HG02763 (cell line): ENCODE data around the gene SPRED2.

Source experiments
- ATAC-seq: cut with Tn5 transposase; IDR thresholded peaks from one replicate; pipeline ENCODE4 v1.9.1; 2021; ENCODE audit warnings: mild to moderate bottlenecking, moderate library complexity; ENCODE audit not compliant: unreplicated experiment

Gene SPRED2

GRCh38 chr2:65369980-65370379, 62.4 kb downstream of the SPRED2 start:
- no peak for ATAC-seq

GRCh38 chr2:65369574-65369973, 62.8 kb downstream of the SPRED2 start:
- ATAC-seq, result no peak

DNA sequence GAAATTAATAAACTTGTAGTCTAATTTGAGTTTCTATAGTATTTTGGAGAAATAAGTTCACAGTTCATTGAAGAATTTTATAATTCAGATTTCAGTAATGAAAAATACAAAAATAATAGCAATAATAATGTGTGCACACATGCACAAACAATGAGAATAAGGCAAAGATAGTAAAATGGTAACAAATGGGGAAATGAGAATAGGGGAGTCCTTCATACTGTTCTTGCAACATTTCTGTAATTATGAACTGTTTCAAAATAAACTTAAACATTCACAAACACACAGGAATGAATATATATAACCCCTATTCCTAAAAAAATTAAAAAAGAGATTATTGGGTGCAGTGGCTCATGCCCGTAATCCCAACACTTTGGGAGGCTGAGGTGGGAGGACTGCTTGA, 63.9 kb downstream of the SPRED2 start:
- ATAC-seq, result no peak

DNA sequence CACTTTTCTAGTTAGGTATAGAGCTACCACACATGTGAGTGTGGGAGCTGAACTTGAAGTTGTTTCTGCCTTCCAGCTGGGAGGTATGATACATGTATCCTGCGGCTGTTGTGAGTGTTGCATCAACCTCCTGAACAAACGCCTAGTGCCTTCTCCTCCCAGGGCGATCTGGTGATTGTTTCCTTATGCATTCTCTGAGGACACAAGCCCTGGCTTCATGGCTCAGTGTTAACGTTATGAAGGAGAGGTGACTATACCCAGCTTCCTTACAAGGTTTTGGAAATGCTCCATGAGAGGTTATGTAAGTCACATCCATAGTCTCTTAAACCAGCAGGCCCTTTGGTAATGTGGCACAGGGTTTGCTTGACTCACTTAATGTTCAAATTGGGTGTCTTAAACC, 64.9 kb downstream of the SPRED2 start:
- no peak for ATAC-seq

DNA sequence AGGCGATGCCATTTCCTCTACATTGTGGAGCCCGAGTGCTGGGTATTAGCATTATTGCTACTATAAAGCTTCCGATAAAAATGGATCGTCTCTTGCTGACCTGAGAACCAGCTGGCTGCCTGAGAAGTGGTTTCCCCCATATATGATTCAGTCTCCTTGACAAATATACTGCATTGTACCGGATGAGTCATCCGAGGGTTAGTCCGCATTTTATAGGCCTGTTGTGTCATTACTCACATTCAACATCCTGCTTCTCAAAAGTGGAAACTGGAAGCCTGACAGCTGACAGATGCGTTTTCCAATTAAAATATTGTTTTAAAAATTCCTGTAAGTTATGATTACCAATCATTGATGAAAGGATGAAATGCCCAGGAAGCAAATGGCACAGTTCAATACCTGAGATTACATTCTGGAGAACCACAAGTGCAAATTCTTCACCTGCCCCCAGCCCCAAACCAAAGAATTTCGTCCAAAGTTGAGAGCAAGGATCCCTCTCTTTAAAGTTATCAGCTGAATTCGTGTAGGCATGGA, 65.7 kb downstream of the SPRED2 start:
- no peak for ATAC-seq

- ATAC-seq, result no peak
Measured at GRCh38 chr2:65364986-65365733, 67.2 kb downstream of the SPRED2 start.

- no peak for ATAC-seq
Measured at GRCh38 chr2:65363879-65364666, 68.3 kb downstream of the SPRED2 start.

- ATAC-seq, result no peak
Measured at GRCh38 chr2:65361623-65362022, 70.8 kb downstream of the SPRED2 start.

DNA sequence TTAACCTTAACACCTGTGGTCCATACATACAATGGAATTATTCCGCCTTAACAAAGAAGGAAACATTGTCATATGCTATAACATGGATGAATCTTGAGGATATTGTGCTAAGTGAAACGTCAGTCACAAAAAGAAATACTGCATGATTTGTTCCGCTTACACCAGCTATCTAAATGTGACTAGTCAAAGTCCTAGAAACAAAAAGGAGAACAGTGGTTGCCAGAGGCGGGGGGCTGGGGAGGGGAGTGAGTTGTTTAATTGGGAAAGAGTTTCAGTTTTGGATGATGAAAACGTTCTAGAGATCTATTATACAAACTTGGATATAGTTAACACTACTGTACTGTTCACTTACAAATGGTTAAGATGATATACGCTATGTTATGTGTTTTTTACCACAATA, 72.0 kb downstream of the SPRED2 start:
- ATAC-seq, result no peak

DNA sequence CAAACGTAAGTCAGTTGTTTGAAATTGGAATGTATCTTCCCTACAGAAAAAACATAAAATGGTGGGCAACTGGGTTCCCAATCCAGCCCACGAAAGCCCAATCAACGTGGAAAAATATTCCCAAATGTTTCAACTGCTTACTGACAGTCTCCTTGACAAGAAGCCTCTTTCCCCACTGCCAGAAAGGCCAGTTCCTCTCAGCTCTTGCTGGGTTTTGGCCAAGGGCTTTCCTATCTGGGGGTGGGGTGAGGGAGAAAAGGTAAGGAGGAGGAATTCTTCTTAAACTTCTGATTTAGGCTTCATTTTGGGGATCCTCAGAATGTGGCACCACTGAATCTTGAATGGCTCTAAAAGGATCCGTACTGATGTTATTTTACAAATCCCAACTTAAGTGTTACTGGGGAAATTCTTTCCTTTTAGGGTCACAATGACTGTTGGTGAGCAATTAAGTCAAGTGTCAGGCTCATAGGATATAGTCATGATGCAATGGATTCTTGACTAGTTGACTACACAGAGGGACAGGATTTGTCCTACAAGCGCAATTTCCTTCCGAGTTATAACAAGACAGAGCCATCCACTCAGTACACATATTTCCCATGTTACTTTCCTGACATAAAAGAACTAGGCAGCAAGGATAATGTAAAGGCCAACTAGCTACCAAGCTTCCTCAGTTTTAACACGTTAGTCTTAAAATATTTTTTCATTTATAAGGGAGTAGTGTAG, 73.6 kb downstream of the SPRED2 start:
- ATAC-seq, result no peak

DNA sequence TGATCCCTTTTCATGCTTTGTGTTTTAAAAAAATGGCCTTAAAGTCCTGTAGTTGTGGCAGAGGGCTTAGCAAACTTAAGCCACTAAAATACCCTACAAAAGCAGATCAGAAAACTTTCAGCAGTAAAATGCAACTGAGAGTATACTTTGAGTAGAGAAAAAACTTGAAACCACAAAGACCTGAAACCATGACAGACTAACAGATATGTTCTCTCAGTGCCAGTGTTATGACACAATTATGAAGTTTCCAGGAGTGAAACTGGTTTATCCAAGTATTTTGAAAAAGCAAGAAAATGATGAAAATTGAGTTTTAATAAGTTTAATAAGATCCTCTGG, 74.5 kb downstream of the SPRED2 start:
- ATAC-seq, result peak; percentile 72

GRCh38 chr2:65357095-65357958, 75.1 kb downstream of the SPRED2 start:
- ATAC-seq, result peak; percentile 31

DNA sequence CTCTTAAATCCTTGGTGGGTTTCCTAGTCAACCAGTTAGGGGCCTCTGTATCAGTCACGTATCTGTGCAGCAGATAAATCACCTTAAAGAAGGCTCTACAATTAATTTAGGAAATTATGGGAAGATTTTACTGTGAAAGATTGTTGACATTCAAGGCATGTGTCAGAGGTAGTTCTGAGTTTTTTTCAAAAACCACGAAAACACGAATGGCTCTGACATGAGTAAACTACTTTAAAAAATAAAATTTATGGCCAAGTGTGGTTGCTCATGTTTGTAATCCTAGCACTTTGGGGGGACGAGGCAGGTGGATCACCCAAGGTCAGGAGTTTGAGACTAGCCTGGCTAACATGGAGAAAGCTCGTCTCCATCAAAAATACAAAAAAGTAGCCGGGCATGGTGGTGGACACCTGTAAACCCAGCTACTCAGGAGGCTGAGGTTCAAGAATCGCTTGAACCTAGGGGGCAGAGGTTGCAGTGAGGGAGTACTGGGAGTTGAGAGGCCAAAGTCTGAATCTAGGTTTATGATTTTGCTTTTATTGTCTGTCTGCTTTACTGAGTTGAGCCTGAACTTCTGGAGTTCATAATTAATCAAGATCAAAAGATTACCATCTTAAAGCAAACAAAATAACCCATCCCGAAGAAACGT, 77.1 kb downstream of the SPRED2 start:
- no peak for ATAC-seq

GRCh38 chr2:65354773-65355172, 77.6 kb downstream of the SPRED2 start:
- no peak for ATAC-seq

GRCh38 chr2:65353927-65354326, 78.5 kb downstream of the SPRED2 start:
- ATAC-seq, result no peak

GRCh38 chr2:65353046-65353445, 79.4 kb downstream of the SPRED2 start:
- ATAC-seq, result no peak

DNA sequence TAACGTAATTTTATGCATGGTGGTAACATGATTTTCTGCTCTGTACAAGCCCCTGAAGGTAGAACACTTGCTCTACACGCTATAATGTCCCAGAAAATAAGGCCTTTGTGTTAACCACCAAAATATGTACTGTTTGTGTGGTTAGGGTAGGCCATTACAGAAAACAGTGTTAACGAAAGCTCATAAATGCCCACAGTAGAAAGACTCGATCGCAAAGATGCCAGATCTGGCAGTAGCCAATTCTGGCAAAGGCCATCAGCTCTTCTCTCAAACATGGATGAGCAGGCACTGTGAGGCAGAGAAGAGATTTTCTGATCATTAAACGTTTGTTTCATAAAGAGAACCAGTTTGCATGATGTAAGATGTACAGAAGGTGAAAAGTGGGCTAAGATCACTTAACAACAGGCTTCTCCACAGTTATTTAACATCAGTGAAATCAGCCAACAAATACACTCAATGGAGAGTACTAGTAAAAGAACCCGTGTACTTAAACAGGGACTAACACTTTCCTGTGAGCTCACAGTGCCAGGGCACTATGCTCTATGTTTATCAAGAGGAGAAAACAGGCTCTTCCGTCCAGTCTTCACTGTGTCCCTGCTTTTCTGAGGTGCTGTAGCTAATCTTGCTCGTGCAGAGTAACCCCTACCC, 80.3 kb downstream of the SPRED2 start:
- ATAC-seq, result no peak

DNA sequence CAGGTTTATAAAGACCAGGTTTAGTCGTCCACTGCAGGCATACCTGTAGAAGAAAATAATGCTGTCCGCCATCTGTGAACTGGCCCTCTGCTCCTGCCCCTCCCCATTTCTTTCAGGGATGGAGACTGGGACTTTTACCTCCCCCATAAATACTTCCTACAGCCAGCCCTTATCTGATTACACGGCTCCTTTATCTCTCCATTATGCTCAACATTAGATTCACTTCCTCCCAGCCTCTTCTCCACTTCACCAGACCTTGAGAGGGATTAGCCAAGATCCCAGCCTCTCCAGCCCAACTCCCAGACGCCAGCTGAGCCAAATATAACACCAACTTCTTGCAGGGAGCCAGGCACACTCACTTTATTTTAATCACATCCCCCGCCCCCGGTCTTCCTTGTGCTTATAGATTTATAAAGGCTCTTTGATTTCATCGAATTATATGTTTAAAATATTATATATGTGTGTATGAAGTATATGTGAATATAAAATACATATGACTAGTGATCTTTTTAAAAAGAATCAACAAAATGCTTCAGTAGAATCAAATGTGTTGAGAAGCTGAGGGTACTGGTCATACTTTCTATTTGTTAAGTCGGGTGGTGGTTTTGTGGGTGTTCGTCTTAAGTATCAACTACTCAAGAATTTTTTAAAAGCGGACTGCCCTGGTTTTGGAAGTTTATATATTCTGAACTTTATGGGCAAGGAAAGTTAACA, 81.0 kb downstream of the SPRED2 start:
- ATAC-seq, result no peak

DNA sequence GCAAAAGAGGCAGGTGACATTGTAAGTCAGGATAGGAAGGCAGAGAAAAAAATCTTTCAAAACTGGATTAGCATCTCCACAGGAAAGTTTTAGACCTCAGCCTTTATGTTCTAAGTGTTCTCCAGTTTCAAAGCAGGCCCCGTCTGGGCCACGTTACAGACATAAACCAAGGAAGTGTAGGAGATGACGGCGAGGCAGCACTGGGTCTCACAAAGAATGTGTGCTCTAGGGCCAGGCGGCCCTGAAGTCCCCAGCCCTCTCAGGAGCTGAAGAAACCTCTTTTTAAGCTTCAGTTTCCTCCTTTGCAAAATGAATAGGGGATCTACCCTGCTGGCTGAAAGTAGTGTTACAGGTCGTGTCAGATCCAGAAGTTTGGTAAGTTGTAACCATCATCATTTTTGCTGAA, 81.7 kb downstream of the SPRED2 start:
- ATAC-seq, result no peak
